ENCODE results near the gene GRIN2A. TPM values are rescaled to one million over a fixed set of nuclear protein-coding genes. Genes with fewer than 3 reads are reported as not detected.

Gene GRIN2A
- total and polyA plus RNA-seq, 2 donors (not counting 3 experiments of a cell fraction or from before 2014, with no cell fraction given): not detected

- Histone ChIP-seq H3K9me1 (replicated peaks; ENCODE audit: control insufficient read depth, extremely low read depth, insufficient read depth, low read length) (no peaks in the 10 kb centered on the region), H3K27ac (ENCODE audit: insufficient read depth, low read depth, low read length) (no peak overlapping the region), H3K9me3 (replicated peaks; ENCODE audit: control insufficient read depth, insufficient read depth, low read length) (no peaks in the 10 kb centered on the region), H3K4me3 (replicated peaks in 1 of 3; ENCODE audit: insufficient read depth in 1 of 3, low read depth in 1 of 3, low read length in 3 of 3) (no peak overlapping the region), H3K4me2 (ENCODE audit: insufficient read depth, low read length) (no peak overlapping the region), H4K20me1 (replicated peaks; ENCODE audit: control insufficient read depth, extremely low read depth, insufficient read depth, low read length) (no peaks in the 10 kb centered on the region), H3K79me2 (ENCODE audit: control insufficient read depth, insufficient read depth, low read length) (no peaks in the 10 kb centered on the region), H3K36me3 (ENCODE audit: control insufficient read depth in 2 of 2, extremely low read depth in 1 of 2, insufficient read depth in 2 of 2, low read length in 2 of 2) (no peaks in the 10 kb centered on the region), H3K27me3 (ENCODE audit: control insufficient read depth in 2 of 2, insufficient read depth in 2 of 2, low read length in 2 of 2) (no peaks in the 10 kb centered on the region), H2AFZ (ENCODE audit: low read depth, low read length) (no peak overlapping the region), H3K9ac (replicated peaks; ENCODE audit: extremely low read depth, insufficient read depth, low read length) (no peak overlapping the region), H3K4me1 (ENCODE audit: control insufficient read depth, extremely low read depth, insufficient read depth, low read length) (no peaks in the 10 kb centered on the region)
- CTCF ChIA-PET: no interaction called here
- POLR2A ChIA-PET: no interaction called here
- intact Hi-C loops (cut with micrococcal nuclease) (no loop called here), dilution Hi-C loops (cut with MboI; ENCODE audit: extremely low pct_ligation_motif_present, low sequenced_read_pairs) (no loop called here)
- DNase-seq (ENCODE audit: low read depth, low spot score): no peak
- no peak for TF ChIP-seq GATA2 (IDR thresholded peaks at IDR 0.05; ENCODE audit: insufficient read depth, insufficient read length, low read depth, low read length)
- TF ChIP-seq, protein P1, sequence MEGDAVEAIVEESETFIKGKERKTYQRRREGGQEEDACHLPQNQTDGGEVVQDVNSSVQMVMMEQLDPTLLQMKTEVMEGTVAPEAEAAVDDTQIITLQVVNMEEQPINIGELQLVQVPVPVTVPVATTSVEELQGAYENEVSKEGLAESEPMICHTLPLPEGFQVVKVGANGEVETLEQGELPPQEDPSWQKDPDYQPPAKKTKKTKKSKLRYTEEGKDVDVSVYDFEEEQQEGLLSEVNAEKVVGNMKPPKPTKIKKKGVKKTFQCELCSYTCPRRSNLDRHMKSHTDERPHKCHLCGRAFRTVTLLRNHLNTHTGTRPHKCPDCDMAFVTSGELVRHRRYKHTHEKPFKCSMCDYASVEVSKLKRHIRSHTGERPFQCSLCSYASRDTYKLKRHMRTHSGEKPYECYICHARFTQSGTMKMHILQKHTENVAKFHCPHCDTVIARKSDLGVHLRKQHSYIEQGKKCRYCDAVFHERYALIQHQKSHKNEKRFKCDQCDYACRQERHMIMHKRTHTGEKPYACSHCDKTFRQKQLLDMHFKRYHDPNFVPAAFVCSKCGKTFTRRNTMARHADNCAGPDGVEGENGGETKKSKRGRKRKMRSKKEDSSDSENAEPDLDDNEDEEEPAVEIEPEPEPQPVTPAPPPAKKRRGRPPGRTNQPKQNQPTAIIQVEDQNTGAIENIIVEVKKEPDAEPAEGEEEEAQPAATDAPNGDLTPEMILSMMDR (IDR thresholded peaks at IDR 0.05; ENCODE audit: extremely low read depth in 1 of 2, insufficient read depth in 1 of 2, low read depth in 1 of 2, low read length in 2 of 2): no peak
- no peak for FAIRE-seq
- no TSS peak for BruUV-seq (replicated peaks)
These were observed 26.1 kb downstream of the GRIN2A start for GRCh38 chr16:10156099-10156498.

DNA sequence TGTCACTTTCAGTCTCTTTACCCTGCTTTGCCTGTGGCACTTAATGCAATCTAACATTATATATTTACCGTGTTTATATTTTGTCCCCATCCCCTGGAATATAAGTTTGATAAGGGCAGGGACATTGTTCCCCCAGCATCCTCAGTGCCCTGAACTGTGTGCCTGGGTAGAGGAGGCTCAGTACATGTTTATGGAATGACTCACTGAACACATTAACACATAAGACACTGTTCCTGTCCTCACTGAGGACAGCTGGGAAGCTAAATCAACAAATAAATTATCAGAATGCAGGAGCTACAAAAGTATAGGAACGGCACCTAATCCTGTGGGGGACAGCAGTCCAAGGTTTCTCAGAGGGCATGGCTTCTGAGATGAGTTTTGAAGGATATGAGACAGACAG lies 27.8 kb downstream of the GRIN2A start:
- dilution Hi-C loops (cut with MboI; ENCODE audit: extremely low pct_ligation_motif_present, low sequenced_read_pairs): no loop called here
- Histone ChIP-seq H3K9me3 (replicated peaks; ENCODE audit: control insufficient read depth, insufficient read depth, low read length) (no peaks in the 10 kb centered on the region), H3K79me2 (ENCODE audit: control insufficient read depth, insufficient read depth, low read length) (no peaks in the 10 kb centered on the region), H3K4me2 (ENCODE audit: insufficient read depth, low read length) (no peak overlapping the region), H4K20me1 (replicated peaks; ENCODE audit: control insufficient read depth, extremely low read depth, insufficient read depth, low read length) (no peaks in the 10 kb centered on the region), H3K9ac (replicated peaks; ENCODE audit: extremely low read depth, insufficient read depth, low read length) (no peak overlapping the region), H3K36me3 (ENCODE audit: control insufficient read depth in 2 of 2, extremely low read depth in 1 of 2, insufficient read depth in 2 of 2, low read length in 2 of 2) (no peaks in the 10 kb centered on the region), H2AFZ (ENCODE audit: low read depth, low read length) (no peak overlapping the region), H3K27me3 (ENCODE audit: control insufficient read depth in 2 of 2, insufficient read depth in 2 of 2, low read length in 2 of 2) (no peaks in the 10 kb centered on the region), H3K4me3 (replicated peaks in 1 of 3; ENCODE audit: insufficient read depth in 1 of 3, low read depth in 1 of 3, low read length in 3 of 3) (no peak overlapping the region), H3K9me1 (replicated peaks; ENCODE audit: control insufficient read depth, extremely low read depth, insufficient read depth, low read length) (no peaks in the 10 kb centered on the region), H3K27ac (ENCODE audit: insufficient read depth, low read depth, low read length) (no peak overlapping the region), H3K4me1 (ENCODE audit: control insufficient read depth, extremely low read depth, insufficient read depth, low read length) (no peaks in the 10 kb centered on the region)
- ChIA-PET CTCF (no interaction called here), POLR2A (no interaction called here)
- intact Hi-C loops (cut with micrococcal nuclease): no loop called here
- TF ChIP-seq FOS (IDR thresholded peaks at IDR 0.05; ENCODE audit: borderline replicate concordance, insufficient read depth, low read length) (no peak), EZH2 (IDR thresholded peaks at IDR 0.05; ENCODE audit: borderline replicate concordance, low read depth, low read length, severe bottlenecking) (no peak), POLR2AphosphoS5 (IDR thresholded peaks at IDR 0.05; ENCODE audit: insufficient read depth, low read depth, low read length) (no peak), JUN (IDR thresholded peaks at IDR 0.05; ENCODE audit: borderline replicate concordance, insufficient read depth, insufficient read length, low read depth) (no peak)
- no TSS peak for BruUV-seq (replicated peaks)
- DNase-seq (ENCODE audit: low read depth, low spot score) (no peak), FAIRE-seq (no peak)
